A673 (cell line): ENCODE results near the gene ZNF324. TPM values are rescaled to one million over a fixed set of nuclear protein-coding genes. Genes with fewer than 3 reads are reported as not detected.
"Not testable (repeated sequence)": the region's sequence is repeated elsewhere in the genome, so short reads cannot be mapped to it uniquely, and the experiment has no call there.

ENCODE experiments used
- BruUV-seq: library from RNA; stranded (reverse); fragments of 400-500 nt; replicated peaks from 2 replicates; lab custom pipeline; 2021; lab: Mats Ljungman, UMichigan
- CTCF ChIA-PET: fragments of 300-600 bp; sonication (Branson Sonifier 250); formaldehyde crosslinking; loops from one replicate; lab custom pipeline; 2022; ENCODE audit warnings: antibody characterized with exemption; lab: Charles Lee
- POLR2A ChIA-PET: fragments of 300-600 bp; sonication (Branson Sonifier 250); formaldehyde crosslinking; loops from one replicate; lab custom pipeline; 2022; ENCODE audit warnings: antibody characterized with exemption; ENCODE audit not compliant: low non-redundant PET; lab: Charles Lee
- DNase-seq: peaks from one replicate; pipeline ENCODE4 v3.0.0-alpha.2; 2015; ENCODE audit warnings: low spot score
- H3K27ac ChIP-seq: fragments of 200-600 bp; sonication (generic); 2 replicates; pipeline ENCODE4 v1.5.1; 2016; ENCODE audit warnings: mixed run types, low read depth, mild to moderate bottlenecking, mixed read lengths, antibody characterized with exemption, low read length; ENCODE audit not compliant: poor library complexity, severe bottlenecking
- H3K27me3 ChIP-seq: fragments of 200-600 bp; sonication (generic); replicated peaks from 2 replicates; pipeline ENCODE4 v1.6.1; 2017; ENCODE audit warnings: mixed run types, low read depth, mild to moderate bottlenecking, mixed read lengths, antibody characterized with exemption, low read length; ENCODE audit not compliant: insufficient read depth, poor library complexity
- H3K36me3 ChIP-seq: fragments of 200-600 bp; sonication (generic); 2 replicates; pipeline ENCODE4 v1.6.1; 2016; ENCODE audit warnings: mixed run types, mild to moderate bottlenecking, mixed read lengths, antibody characterized with exemption, low read length; ENCODE audit not compliant: insufficient read depth, poor library complexity, severe bottlenecking
- H3K4me1 ChIP-seq: fragments of 200-600 bp; sonication (generic); 2 replicates; pipeline ENCODE4 v1.6.1; 2017; ENCODE audit warnings: mixed run types, mild to moderate bottlenecking, mixed read lengths, antibody characterized with exemption, low read length; ENCODE audit not compliant: insufficient read depth, poor library complexity, severe bottlenecking
- H3K4me3 ChIP-seq: fragments of 200-600 bp; sonication (generic); 2 replicates; pipeline ENCODE4 v1.5.1; 2016; ENCODE audit warnings: low read depth, mixed run types, mild to moderate bottlenecking, mixed read lengths, low read length; ENCODE audit not compliant: poor library complexity, severe bottlenecking
- H3K9me3 ChIP-seq: fragments of 200-600 bp; sonication (generic); 2 replicates; pipeline ENCODE4 v1.6.1; 2016; ENCODE audit warnings: mixed run types, low read depth, mild to moderate bottlenecking, mixed read lengths, antibody characterized with exemption, low read length; ENCODE audit not compliant: poor library complexity, severe bottlenecking
- CTCF ChIP-seq: fragments of 300-800, 200-600 bp; sonication (generic); conservative IDR thresholded peaks from 2 replicates; pipeline ENCODE4 v1.5.1; 2017; ENCODE audit warnings: low read depth, mild to moderate bottlenecking, antibody characterized with exemption, low read length, moderate library complexity, mixed read lengths
- EZH2 ChIP-seq: fragments of 200-600 bp; sonication (generic); IDR thresholded peaks from 2 replicates; pipeline ENCODE4 v1.6.1; 2017; ENCODE audit warnings: borderline replicate concordance, low read depth, mild to moderate bottlenecking, mixed read lengths, antibody characterized with exemption, low read length; ENCODE audit not compliant: poor library complexity, severe bottlenecking
- intact Hi-C: fragments of 100-400 bp; cut with micrococcal nuclease; formaldehyde crosslinking; loops from one replicate; pipeline ENCODE4 v1.10.0; 2022; ENCODE audit not compliant: unreplicated experiment
- total RNA-seq: library from RNA; stranded (reverse); gene quantifications from 2 replicates; pipeline ENCODE4 v1.2.3, GENCODE V29; 2021

The ZNF324 gene
- total RNA-seq, 1 experiment from 2014 or later: 12.7 TPM

GRCh38 chr19:58500242-58500641, 33.4 kb downstream of the ZNF324 start:
- ChIA-PET POLR2A (no interaction called here), CTCF (interaction anchor here (1.6 kb wide), 1 partner anchor 14 kb away, joined by 6 read pairs; no protein-coding TSS in a partner anchor)
- Histone ChIP-seq H3K4me1 (peaks cover 5% of the 10 kb centered on the region), H3K27ac (no peak overlapping the region), H3K27me3 (no peaks in the 10 kb centered on the region), H3K36me3 (no peaks in the 10 kb centered on the region), H3K9me3 (no peaks in the 10 kb centered on the region), H3K4me3 (peak overlapping the region; percentile 71)
- TF ChIP-seq CTCF: no peak
- TF ChIP-seq EZH2: no peak
- intact Hi-C loops: no loop called here
- no TSS peak for BruUV-seq
- DNase-seq: no peak

- intact Hi-C loops, H3K9me3 ChIP-seq, H3K27ac ChIP-seq, POLR2A ChIA-PET, H3K4me3 ChIP-seq, CTCF ChIA-PET, H3K27me3 ChIP-seq, H3K36me3 ChIP-seq, DNase-seq, H3K4me1 ChIP-seq, BruUV-seq: not testable (repeated sequence)
Observed at GRCh38 chr19:58507602-58508223, 40.8 kb downstream of the ZNF324 start.

GRCh38 chr19:58509731-58510083, 42.8 kb downstream of the ZNF324 start:
- Histone ChIP-seq H3K4me1 (peaks cover 2% of the 10 kb centered on the region), H3K27ac (no peak overlapping the region), H3K9me3 (no peaks in the 10 kb centered on the region), H3K4me3 (no peak overlapping the region), H3K27me3 (no peaks in the 10 kb centered on the region), H3K36me3 (no peaks in the 10 kb centered on the region)
- intact Hi-C loops: no loop called here
- CTCF ChIA-PET: no interaction called here
- no TSS peak for BruUV-seq
- POLR2A ChIA-PET: no interaction called here
- no peak for DNase-seq
- TF ChIP-seq EZH2: no peak
- TF ChIP-seq CTCF: no peak
